Mesothelial cell of epicardium (in vitro differentiated cells): ENCODE data around the gene PTGR1. TPM values are rescaled to one million over a fixed set of nuclear protein-coding genes. Genes with fewer than 3 reads are reported as not detected.
"Not testable (repeated sequence)": the region's sequence is repeated elsewhere in the genome, so short reads cannot be mapped to it uniquely, and the experiment has no call there.

Experiments
- DNase-seq, 2 experiments: peaks; one replicate each; pipeline ENCODE4 v3.0.0; 2021; ENCODE audit warnings: low spot score in 2 of 2; ENCODE audit not compliant: unreplicated experiment in 2 of 2
- H3K27ac Mint-ChIP-seq: 2 replicates; pipeline ENCODE4 v1.8.0; 2021; ENCODE audit warnings: mixed read lengths
- H3K27me3 Mint-ChIP-seq: 2 replicates; pipeline ENCODE4 v1.8.0; 2021; ENCODE audit warnings: low read depth, mixed read lengths
- H3K36me3 Mint-ChIP-seq: 2 replicates; pipeline ENCODE4 v1.8.0; 2021; ENCODE audit warnings: mixed read lengths
- H3K4me1 Mint-ChIP-seq: 2 replicates; pipeline ENCODE4 v1.8.0; 2021; ENCODE audit warnings: mixed read lengths
- H3K4me3 Mint-ChIP-seq: 2 replicates; pipeline ENCODE4 v1.8.0; 2021; ENCODE audit warnings: mild to moderate bottlenecking, moderate library complexity, mixed read lengths
- H3K9me3 Mint-ChIP-seq: 2 replicates; pipeline ENCODE4 v1.8.0; 2021; ENCODE audit warnings: mixed read lengths
- total RNA-seq: library from RNA; stranded (reverse); gene quantifications from 3 replicates; pipeline ENCODE4 v1.2.1, GENCODE V29; 2021
- TF ChIP-seq, protein P1 (sequence below): fragments of 200-600 bp; sonication (generic); IDR thresholded peaks from one replicate; pipeline ENCODE4 v1.5.0; 2021; ENCODE audit warnings: antibody characterized with exemption; ENCODE audit not compliant: unreplicated experiment

The PTGR1 gene
- total RNA-seq, 1 donor from 2014 or later: 49.2 TPM

DNA sequence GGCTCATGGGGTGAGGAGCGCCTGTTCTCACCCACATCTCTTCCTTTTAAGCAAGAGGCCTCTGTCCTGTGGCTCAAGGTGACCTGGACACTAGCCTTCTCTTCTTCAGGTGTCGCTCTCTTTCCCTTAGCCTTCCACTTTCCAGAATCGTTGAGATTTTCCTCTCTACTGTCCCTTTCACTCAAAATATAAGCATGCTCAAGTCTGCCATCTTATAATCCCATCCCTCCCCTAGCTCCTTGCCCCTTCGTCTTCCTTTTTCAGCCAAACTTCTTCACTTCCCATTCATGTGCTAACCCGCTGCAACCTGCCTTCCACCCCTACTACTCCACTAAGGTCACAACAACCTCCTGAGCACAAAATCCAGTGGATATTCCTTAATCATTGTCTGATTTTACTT is 13.1 kb downstream of the PTGR1 start:
- Mint-ChIP-seq H3K4me3 (no peak overlapping the region), H3K4me1 (no peaks in the 10 kb centered on the region), H3K27ac (no peak overlapping the region), H3K9me3 (no peaks in the 10 kb centered on the region), H3K36me3 (peaks cover 19% of the 10 kb centered on the region), H3K27me3 (no peaks in the 10 kb centered on the region)
- TF ChIP-seq, protein P1, sequence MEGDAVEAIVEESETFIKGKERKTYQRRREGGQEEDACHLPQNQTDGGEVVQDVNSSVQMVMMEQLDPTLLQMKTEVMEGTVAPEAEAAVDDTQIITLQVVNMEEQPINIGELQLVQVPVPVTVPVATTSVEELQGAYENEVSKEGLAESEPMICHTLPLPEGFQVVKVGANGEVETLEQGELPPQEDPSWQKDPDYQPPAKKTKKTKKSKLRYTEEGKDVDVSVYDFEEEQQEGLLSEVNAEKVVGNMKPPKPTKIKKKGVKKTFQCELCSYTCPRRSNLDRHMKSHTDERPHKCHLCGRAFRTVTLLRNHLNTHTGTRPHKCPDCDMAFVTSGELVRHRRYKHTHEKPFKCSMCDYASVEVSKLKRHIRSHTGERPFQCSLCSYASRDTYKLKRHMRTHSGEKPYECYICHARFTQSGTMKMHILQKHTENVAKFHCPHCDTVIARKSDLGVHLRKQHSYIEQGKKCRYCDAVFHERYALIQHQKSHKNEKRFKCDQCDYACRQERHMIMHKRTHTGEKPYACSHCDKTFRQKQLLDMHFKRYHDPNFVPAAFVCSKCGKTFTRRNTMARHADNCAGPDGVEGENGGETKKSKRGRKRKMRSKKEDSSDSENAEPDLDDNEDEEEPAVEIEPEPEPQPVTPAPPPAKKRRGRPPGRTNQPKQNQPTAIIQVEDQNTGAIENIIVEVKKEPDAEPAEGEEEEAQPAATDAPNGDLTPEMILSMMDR: no peak
- DNase-seq: no peak

DNA sequence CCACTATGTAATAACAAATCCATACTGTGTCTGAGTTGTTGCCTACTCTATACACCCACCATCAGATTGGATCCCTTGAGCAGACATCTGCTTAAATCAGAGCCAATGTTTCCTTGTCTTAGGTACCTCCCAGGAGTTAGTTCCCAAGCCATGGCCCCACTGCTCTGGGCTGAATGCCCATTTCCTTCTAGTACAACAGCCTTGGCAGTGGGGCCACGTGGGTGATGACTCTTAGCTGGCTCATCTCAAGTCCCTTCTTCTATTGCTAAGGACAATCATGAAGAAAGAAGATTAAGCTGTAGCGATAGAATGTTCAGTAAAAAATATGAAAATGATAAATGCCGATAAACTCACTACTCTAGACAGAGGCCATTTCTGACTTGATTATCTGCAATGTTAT is 16.6 kb downstream of the PTGR1 start:
- no peak for DNase-seq
- no peaks in the 10 kb centered on the region for H3K4me1 Mint-ChIP-seq
- no peaks in the 10 kb centered on the region for H3K9me3 Mint-ChIP-seq
- H3K36me3 Mint-ChIP-seq: peaks cover 31% of the 10 kb centered on the region
- no peak overlapping the region for H3K27ac Mint-ChIP-seq
- TF ChIP-seq, protein P1: no peak
- no peak overlapping the region for H3K4me3 Mint-ChIP-seq
- no peaks in the 10 kb centered on the region for H3K27me3 Mint-ChIP-seq

- peaks cover 3% of the 10 kb centered on the region for H3K4me1 Mint-ChIP-seq
- no peak overlapping the region for H3K4me3 Mint-ChIP-seq
- no peak overlapping the region for H3K27ac Mint-ChIP-seq
- peaks cover 21% of the 10 kb centered on the region for H3K9me3 Mint-ChIP-seq
- TF ChIP-seq, protein P1: no peak
- no peaks in the 10 kb centered on the region for H3K27me3 Mint-ChIP-seq
- H3K36me3 Mint-ChIP-seq: peaks cover 74% of the 10 kb centered on the region
- DNase-seq: no peak
Measured at GRCh38 chr9:111572950-111573604, 26.4 kb downstream of the PTGR1 start.

DNA sequence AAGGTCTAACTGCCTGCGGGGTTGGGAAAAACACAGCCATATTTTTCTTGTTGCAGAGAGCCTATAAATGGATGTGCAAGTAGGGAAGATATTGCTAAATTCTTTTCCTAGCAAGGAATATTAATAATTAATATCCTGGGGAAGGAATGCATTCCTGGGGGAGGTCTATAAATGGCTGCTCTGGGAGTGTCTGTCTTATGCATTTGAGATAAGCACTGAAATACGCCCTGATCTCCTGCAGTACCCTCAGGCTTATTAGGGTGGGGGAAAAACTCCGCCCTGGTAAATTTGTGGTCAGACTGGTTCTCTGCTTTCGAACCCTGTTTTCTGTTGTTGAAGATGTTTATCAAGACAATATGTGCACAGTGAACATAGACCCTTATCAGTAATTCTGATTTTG is 31.3 kb downstream of the PTGR1 start:
- H3K36me3 Mint-ChIP-seq: peaks cover 68% of the 10 kb centered on the region
- not testable (repeated sequence) for H3K27me3 Mint-ChIP-seq, H3K4me3 Mint-ChIP-seq, H3K4me1 Mint-ChIP-seq, H3K27ac Mint-ChIP-seq, DNase-seq
- H3K9me3 Mint-ChIP-seq: peaks cover 30% of the 10 kb centered on the region

GRCh38 chr9:111566234-111566633 is 33.2 kb downstream of the PTGR1 start:
- Mint-ChIP-seq H3K9me3 (peaks cover 30% of the 10 kb centered on the region), H3K36me3 (peaks cover 64% of the 10 kb centered on the region), H3K27me3 (no peaks in the 10 kb centered on the region), H3K27ac (no peak overlapping the region), H3K4me3 (no peak overlapping the region), H3K4me1 (no peaks in the 10 kb centered on the region)
- no peak for DNase-seq
- TF ChIP-seq, protein P1: no peak

GRCh38 chr9:111561165-111561719 is 38.2 kb downstream of the PTGR1 start:
- Mint-ChIP-seq H3K27ac (no peak overlapping the region), H3K36me3 (peaks cover 34% of the 10 kb centered on the region), H3K9me3 (peaks cover 8% of the 10 kb centered on the region), H3K4me1 (no peaks in the 10 kb centered on the region), H3K4me3 (no peak overlapping the region), H3K27me3 (no peaks in the 10 kb centered on the region)
- TF ChIP-seq, protein P1: no peak
- DNase-seq: no peak
